Lower leg skin (tissue), 3 donors: ENCODE measurements around the gene AGPAT2.

Source experiments
- POLR2A ChIP-seq, 2 donors: fragments of 450-650 bp; IDR thresholded peaks; one replicate each; pipeline ENCODE4 v1.6.1; 2016 to 2017; ENCODE audit warnings: antibody characterized with exemption in 2 of 2, mild to moderate bottlenecking in 1 of 2, moderate library complexity in 1 of 2
- TF ChIP-seq, protein P1 (sequence below), 3 donors: fragments of 450-650 bp; IDR thresholded peaks; one replicate each; pipeline ENCODE4 v1.5.1; 2016; ENCODE audit warnings: antibody characterized with exemption in 3 of 3, mild to moderate bottlenecking in 3 of 3, moderate library complexity in 2 of 3

- TF ChIP-seq, protein P1, sequence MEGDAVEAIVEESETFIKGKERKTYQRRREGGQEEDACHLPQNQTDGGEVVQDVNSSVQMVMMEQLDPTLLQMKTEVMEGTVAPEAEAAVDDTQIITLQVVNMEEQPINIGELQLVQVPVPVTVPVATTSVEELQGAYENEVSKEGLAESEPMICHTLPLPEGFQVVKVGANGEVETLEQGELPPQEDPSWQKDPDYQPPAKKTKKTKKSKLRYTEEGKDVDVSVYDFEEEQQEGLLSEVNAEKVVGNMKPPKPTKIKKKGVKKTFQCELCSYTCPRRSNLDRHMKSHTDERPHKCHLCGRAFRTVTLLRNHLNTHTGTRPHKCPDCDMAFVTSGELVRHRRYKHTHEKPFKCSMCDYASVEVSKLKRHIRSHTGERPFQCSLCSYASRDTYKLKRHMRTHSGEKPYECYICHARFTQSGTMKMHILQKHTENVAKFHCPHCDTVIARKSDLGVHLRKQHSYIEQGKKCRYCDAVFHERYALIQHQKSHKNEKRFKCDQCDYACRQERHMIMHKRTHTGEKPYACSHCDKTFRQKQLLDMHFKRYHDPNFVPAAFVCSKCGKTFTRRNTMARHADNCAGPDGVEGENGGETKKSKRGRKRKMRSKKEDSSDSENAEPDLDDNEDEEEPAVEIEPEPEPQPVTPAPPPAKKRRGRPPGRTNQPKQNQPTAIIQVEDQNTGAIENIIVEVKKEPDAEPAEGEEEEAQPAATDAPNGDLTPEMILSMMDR (IDR thresholded peaks at IDR 0.05), result no peak
- TF ChIP-seq POLR2A (IDR thresholded peaks at IDR 0.05), result no peak
Observed at GRCh38 chr9:136695435-136695895, 8.2 kb upstream of the AGPAT2 start.
